ENCODE measurements around the gene CD83.
A peak's percentile ranks its signal among the peaks of the same experiment; 100 is the strongest.

CD83 gene

DNA sequence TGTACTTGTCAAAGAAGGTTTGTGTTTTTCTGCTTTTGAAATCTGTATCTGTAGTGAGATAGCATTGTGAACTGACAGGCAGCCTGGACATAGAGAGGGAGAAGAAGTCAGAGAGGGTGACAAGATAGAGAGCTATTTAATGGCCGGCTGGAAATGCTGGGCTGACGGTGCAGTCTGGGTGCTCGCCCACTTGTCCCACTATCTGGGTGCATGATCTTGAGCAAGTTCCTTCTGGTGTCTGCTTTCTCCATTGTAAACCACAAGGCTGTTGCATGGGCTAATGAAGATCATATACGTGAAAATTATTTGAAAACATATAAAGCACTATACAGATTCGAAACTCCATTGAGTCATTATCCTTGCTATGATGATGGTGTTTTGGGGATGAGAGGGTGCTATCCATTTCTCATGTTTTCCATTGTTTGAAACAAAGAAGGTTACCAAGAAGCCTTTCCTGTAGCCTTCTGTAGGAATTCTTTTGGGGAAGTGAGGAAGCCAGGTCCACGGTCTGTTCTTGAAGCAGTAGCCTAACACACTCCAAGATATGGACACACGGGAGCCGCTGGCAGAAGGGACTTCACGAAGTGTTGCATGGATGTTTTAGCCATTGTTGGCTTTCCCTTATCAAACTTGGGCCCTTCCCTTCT lies 18.4 kb downstream of the CD83 start:
- TF ChIP-seq, protein P1, sequence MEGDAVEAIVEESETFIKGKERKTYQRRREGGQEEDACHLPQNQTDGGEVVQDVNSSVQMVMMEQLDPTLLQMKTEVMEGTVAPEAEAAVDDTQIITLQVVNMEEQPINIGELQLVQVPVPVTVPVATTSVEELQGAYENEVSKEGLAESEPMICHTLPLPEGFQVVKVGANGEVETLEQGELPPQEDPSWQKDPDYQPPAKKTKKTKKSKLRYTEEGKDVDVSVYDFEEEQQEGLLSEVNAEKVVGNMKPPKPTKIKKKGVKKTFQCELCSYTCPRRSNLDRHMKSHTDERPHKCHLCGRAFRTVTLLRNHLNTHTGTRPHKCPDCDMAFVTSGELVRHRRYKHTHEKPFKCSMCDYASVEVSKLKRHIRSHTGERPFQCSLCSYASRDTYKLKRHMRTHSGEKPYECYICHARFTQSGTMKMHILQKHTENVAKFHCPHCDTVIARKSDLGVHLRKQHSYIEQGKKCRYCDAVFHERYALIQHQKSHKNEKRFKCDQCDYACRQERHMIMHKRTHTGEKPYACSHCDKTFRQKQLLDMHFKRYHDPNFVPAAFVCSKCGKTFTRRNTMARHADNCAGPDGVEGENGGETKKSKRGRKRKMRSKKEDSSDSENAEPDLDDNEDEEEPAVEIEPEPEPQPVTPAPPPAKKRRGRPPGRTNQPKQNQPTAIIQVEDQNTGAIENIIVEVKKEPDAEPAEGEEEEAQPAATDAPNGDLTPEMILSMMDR (IDR thresholded peaks at IDR 0.05): no peak

GRCh38 chr6:14138701-14139215 lies 21.2 kb downstream of the CD83 start:
- TF ChIP-seq, protein P1 (IDR thresholded peaks at IDR 0.05): no peak

DNA sequence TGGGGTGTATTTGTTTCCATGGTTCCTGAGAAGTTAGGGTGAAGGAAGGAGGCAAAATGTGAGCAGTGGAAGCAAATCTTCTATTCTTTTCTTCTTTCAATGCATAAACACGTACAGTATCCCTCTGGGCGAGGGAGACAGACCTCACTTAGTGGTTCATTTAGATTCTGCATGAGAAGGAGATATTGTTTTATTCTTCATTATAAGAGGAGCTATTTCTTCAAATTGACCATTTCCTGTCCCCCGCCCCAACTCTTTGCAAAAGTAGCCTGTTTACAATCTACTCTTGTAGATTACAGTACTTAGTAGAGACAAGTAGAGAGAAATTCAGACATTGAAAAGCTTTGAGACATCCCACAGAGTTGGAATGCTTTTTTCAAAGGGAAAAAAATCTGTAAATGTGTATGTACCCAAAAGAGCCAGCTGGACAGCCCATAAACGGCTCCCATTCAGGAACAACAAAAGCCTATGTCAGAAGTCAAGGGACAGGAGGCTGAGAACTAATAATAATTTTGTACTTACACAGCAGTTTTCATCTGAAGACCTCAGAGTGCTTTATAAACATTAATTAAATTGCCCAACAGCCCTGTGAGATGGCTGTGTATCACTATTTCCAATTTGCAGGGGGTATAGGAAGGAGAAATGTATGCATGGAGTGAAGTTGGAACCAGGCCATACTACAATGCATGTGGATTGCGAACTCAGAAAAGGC lies 23.9 kb downstream of the CD83 start:
- TF ChIP-seq, protein P1 (IDR thresholded peaks at IDR 0.05): no peak

- TF ChIP-seq, protein P1 (IDR thresholded peaks at IDR 0.05): no peak
Observed at GRCh38 chr6:14142063-14142450, 24.5 kb downstream of the CD83 start.

GRCh38 chr6:14142511-14143223 lies 25.1 kb downstream of the CD83 start:
- TF ChIP-seq, protein P1 (IDR thresholded peaks at IDR 0.05): no peak

- TF ChIP-seq, protein P1 (IDR thresholded peaks at IDR 0.05): no peak
Observed at GRCh38 chr6:14143305-14143704, 25.7 kb downstream of the CD83 start.

- TF ChIP-seq, protein P1 (IDR thresholded peaks at IDR 0.05): peak; percentile 92
Observed at GRCh38 chr6:14144678-14145113, 27.1 kb downstream of the CD83 start.

Data from LNCAP (cell line).